HG02885 (cell line): Measurements from ENCODE around the gene FRYL.
"Not testable (repeated sequence)": the region's sequence is repeated elsewhere in the genome, so short reads cannot be mapped to it uniquely, and the experiment has no call there.

Source experiments
- ATAC-seq: cut with Tn5 transposase; IDR thresholded peaks from one replicate; pipeline ENCODE4 v1.9.1; 2021; ENCODE audit warnings: mild to moderate bottlenecking; ENCODE audit not compliant: unreplicated experiment, poor library complexity

The FRYL gene

DNA sequence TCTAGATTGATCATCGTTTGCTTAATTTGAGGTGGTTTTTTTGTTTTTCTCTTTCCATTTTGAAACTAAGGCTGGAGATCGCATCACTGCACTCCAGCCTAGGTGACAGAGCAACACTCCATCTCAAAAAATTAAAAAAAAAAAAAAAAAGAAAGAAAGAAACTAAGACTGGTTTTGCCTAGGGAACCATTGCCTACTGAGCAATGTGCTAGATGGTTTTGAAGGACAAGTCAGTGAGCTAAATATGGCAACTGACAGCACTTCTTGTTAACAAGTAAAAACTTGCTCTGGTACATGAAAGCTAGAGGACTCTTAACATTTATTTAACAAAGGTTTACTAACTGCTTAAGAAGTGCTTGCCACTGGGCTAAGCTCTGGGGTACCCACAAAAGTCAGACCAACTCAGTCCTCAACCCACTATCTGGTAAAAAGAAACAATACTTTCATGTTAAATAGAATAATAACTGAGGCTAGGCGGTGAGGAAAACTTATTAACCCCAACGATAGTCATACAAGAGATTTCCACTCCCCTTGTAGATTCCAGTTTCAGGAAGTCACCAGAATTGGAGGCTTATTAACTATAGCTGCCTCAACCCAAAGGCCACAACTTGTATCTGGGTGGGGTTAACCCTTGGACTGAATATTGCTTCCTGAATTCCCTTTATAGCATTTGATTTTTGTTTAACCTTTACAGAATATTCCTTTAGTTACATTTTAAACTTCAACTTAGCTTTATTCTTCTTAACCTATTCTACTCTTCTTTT is 111.6 kb downstream of the FRYL start:
- ATAC-seq = no peak

GRCh38 chr4:48667148-48667547 is 112.9 kb downstream of the FRYL start:
- ATAC-seq = no peak

DNA sequence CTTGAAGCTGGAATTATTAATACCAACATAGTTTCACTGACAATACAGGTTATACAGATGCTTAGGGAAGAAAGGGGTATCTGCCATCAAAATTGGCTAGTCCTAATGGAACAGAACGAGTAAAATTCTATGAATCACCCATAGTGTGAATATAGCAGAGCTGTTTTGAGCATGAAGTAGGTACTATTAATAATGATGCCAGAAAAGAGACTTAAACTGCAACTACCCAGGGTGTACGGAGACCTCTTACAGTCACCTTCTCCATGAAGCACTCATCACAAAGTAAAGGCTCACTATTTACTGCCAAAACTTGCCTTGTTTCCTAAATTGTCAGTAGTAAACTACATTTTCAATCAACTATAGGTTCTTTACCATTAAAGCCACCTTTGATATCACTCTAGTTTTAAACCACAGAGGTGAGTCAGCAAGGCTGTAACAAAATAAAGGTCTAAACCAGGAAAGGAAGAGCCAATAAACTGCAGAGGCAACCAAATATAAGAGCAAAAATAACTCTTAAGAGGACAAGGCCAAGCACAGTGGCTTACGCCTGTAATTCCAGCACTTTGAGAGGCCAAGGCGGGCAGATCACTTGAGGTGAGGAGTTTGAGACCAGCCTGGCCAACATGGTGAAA is 114.4 kb downstream of the FRYL start:
- no peak for ATAC-seq

DNA sequence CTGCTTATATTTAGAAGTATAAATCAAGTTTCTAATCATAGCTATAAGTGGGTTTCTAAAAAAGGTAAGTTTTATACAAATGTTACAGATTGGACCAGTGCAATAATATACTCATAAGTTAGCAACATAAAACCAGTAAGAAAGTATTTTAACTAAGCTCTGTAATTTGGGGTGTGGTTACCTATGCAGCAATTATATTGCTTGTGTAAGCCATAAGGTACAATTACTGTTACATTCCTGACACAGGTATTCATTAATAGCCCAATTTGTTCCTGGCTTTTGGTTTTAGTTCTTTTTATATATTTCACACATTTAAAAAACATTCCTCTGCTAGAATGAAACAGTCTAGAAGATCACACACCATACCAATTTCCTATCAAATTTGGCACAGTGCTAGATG is 115.1 kb downstream of the FRYL start:
- no peak for ATAC-seq

DNA sequence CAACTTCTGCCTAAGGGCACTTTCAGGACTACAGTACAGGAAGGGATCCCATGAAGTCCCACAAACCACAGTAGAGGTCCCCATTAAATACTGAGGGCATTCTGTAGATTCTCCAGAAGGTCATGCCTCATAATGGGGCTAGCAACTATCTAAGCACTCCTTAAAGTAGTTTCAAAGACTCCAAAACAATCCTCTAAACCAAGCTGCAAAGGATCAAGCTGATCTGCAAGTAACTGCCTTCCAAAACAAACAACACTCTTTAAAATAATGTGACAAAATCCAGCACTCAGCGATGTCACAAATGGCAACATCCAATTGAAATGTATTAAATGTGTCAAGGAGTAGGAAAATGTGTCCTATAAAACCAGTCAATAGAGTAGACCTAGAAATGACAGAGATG is 118.7 kb downstream of the FRYL start:
- ATAC-seq = no peak

DNA sequence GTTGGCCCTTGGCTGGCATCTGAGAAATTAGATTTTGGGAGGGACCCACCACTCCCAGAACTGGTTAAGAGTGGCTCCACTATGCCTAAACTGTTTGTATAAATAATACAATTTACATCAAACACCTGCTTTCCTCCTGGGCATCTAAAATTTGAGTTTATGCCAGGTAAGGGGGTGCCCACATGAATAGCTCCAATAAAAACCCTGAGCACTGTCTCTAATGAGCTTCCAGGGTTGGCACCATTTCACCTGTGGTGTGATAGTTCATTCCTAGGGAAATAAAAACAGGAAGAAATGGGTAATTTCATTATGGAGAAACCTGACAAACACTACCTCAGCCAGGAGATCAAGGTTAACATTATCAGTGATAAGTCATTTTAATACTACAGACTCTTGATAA is 119.7 kb downstream of the FRYL start:
- ATAC-seq = no peak

DNA sequence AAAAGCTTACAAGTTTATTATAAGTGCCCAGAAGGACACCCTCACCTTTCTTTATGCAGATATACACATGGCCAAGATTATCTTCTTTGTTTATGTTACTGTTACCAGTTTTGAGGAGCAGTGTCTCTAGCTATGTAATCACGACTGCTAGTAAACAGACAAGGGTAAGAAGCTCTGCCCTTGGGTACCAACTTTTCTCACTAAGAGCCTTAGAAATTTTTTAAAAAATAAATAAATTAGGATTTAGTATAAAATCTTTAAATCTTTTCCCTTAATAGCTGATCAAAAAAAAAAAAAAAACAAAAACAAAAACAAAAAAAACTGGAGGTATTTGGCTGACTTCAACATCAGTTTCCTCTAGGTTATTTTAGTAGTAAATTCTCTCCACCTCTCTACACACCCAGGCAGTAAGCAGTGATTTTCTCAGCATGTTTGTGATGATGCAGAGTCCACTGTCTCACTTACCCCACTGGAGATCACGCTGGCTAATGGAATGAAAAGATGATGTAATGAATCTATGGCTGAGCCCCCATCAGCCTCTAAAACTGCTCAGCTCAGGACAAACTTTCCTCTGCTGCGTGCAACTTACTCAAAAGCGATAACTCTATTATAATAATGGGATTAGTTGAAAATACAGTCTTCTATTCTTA is 125.9 kb downstream of the FRYL start:
- no peak for ATAC-seq

- no peak for ATAC-seq
Measured at GRCh38 chr4:48653217-48654014, 126.7 kb downstream of the FRYL start.

DNA sequence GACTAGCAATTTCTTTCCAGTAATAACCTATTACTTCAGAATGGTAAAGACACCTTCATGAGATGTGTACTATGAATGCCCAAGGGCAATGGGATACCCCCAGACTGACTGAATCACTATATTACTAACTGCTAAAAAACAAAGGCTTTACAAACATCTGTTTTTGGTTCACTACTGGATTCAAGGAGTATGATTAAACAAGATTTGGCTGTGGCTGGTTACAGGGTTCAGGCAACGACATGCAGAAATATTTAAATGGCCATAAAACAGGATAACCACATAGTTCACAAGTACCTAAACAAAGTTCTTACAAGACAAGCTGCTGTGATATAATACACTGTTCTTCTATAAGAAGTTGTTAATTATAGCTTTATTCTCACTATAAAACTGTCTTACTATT is 128.2 kb downstream of the FRYL start:
- no peak for ATAC-seq

DNA sequence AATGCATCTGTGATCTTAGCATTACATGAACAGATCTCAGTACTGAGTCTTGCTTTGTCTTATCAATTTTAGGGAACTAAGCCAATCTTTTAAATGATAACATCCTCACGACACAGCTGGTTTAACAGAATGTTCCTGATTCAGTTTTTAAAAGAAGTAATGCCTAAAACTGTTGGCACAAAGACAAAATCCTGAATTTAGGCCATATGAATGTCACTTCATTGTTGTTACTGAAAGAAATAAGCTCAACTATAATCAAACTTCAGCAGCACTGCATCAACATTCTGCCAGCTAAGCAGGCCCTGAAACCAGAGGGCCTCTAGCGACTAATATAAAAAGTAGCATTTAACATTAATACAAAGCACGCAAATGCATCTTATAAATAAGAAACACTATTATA is 130.6 kb downstream of the FRYL start:
- no peak for ATAC-seq

GRCh38 chr4:48645225-48645794 is 134.8 kb downstream of the FRYL start:
- ATAC-seq = no peak

DNA sequence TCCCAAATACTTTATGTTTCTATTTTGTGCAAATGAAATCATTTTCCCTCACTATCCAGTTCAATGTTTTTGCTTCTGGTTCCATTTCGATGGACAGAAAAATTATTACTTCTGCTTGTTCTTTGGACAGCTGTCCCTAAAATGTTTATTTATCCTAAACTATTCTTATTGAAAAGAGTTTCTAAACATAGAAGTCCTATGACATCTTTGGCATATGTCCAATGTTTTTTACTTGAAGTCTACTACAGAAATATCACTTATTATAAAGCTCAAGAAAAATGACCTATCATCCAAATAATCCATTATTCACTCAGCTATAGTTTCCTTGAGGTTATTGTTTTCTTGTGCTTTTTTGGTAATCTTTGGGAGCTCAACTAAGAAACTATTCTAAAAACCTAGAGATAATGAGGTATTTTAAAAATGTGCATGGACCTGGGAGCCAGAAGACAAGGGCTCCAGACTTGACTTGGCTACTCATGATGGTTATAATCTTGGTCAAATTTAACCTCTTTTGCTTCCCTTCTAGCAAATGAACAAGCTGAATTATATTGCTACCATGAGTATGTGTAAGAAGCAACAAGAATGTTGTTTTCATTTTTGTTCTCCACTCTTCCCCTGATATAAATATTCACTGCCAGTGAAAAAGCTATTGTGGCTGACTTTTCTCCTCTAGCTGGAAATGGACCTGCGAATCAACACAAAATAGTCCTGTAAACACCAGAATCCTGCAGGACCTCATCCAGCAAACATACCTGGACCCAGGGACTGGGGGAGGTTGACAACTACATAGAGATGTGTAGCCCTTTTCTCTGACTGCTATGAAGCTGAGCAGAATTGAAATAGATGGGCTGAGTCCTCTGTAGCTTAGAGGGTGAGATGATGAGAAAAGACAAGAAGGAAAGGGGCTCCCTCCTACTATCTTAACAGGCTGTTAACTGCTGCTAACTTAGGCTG is 137.4 kb downstream of the FRYL start:
- ATAC-seq = no peak

DNA sequence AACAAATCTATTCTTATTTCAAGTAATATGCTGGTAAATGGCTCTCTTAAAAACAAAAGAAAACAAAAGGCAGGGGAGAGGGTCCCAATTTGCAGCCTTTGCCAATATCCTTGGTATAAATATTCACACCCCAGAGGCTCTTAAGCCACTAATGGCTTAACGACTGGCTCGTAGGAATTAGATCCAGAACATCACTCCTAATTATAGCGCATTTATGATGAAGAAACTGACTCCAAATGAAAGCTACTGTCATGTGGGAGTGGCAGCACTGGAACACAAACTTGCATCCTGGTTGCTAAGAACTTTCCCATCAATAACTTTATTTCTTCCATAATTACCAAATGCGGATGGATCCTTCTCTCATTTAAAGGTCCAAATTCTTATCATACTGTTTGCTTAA is 138.7 kb downstream of the FRYL start:
- no peak for ATAC-seq

- ATAC-seq = no peak
Measured at GRCh38 chr4:48640699-48641098, 139.4 kb downstream of the FRYL start.

DNA sequence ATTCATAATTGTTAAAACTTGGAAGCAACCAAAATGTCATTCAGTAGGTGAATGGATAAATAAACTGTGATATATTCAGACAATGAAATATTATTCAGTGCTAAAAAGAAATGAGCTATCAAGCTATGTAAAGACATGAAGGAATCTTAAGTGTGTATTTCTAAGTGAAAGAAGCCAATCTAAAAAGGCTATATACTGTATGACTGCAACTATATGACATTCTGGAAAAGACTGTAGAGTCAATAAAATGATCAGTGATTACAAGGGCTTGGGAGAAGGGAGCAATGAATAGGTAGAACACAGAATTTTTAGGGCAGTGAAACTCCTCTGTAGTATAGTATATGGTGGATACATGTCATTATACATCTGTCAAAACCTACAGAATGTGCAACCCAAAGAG is 139.9 kb downstream of the FRYL start:
- no peak for ATAC-seq

GRCh38 chr4:48639807-48640206 is 140.3 kb downstream of the FRYL start:
- no peak for ATAC-seq

GRCh38 chr4:48638586-48638985 is 141.5 kb downstream of the FRYL start:
- ATAC-seq = not testable (repeated sequence)

DNA sequence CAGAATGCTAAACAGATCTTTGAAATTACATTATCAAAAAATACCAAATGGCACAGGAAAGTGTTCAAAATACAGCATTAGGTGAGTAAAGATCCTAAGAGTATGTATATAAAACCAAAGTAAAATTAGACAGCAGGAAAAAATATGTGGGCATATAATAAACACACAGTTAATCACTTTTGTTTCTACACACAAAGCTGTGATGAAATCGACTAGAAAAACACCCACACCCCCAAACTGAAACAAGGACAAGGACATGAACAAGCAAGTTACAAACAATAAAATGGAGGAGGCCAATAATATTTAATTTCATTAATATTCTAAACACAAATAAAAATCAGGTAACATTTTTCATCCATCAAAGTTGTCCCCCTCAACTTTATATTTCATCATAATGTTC is 143.2 kb downstream of the FRYL start:
- no peak for ATAC-seq

DNA sequence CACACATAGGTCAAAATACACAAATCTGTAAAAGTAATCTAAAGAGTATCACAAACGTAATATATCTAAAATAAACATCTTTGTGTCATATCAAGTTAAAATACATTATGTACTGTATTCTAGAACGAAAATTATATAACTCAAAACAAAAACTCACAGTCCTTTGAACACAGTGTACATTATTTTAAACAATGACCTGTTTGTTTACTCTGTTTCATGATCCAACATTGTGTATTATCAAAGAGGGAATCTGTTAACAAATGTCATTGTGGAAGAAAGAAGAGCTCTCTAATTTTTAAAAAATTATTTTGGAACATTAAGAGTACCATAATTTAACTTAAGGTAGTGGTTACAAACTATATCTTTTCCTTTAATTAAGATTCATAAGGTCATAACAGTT is 144.1 kb downstream of the FRYL start:
- no peak for ATAC-seq
